Lung (tissue), 12 donors: ENCODE measurements around the gene RNASE11. TPM values are rescaled to one million over a fixed set of nuclear protein-coding genes. Genes with fewer than 3 reads are reported as not detected.
"Not testable (repeated sequence)": the region's sequence is repeated elsewhere in the genome, so short reads cannot be mapped to it uniquely, and the experiment has no call there.

ENCODE experiments used
- ATAC-seq: fragments of 200-7000 bp; cut with Tn5 transposase; one replicate; pipeline ENCODE4 v1.9.1; 2020; ENCODE audit warnings: moderate number of reproducible peaks; ENCODE audit not compliant: insufficient read depth, low FRiP score
- DNase-seq, 3 donors: peaks; one replicate each; pipeline ENCODE4 v3.0.0-alpha.2; 2013 to 2017
- H3K27ac ChIP-seq, 2 donors: one replicate each; pipeline ENCODE4 v1.5.1; 2013; ENCODE audit warnings: mild to moderate bottlenecking in 2 of 2, moderate library complexity in 2 of 2, control low read depth in 1 of 2, inconsistent platforms in 1 of 2, low read depth in 1 of 2, low read length in 1 of 2
- H3K27me3 ChIP-seq, 3 donors: one replicate each; pipeline ENCODE4 v1.5.1; 2013; ENCODE audit warnings: low read length in 2 of 3; ENCODE audit not compliant: control insufficient read depth in 3 of 3, insufficient read depth in 3 of 3
- H3K36me3 ChIP-seq, 4 donors: one replicate each; pipeline ENCODE4 v1.5.1; 2013; ENCODE audit warnings: low read length in 4 of 4, mild to moderate bottlenecking in 1 of 4, moderate library complexity in 1 of 4; ENCODE audit not compliant: control insufficient read depth in 4 of 4, insufficient read depth in 4 of 4
- H3K4me1 ChIP-seq, 5 donors: one replicate each; pipeline ENCODE4 v1.5.1; 2013; ENCODE audit warnings: low read length in 5 of 5, mild to moderate bottlenecking in 2 of 5, moderate library complexity in 1 of 5; ENCODE audit not compliant: control insufficient read depth in 5 of 5, insufficient read depth in 5 of 5
- H3K4me3 ChIP-seq: one replicate; pipeline ENCODE4 v1.5.1; 2013; ENCODE audit warnings: mild to moderate bottlenecking, control low read depth, moderate library complexity
- H3K9ac ChIP-seq, 2 donors: one replicate each; pipeline ENCODE4 v1.5.1; 2013; ENCODE audit warnings: low read length in 2 of 2, control low read depth in 1 of 2; ENCODE audit not compliant: insufficient read depth in 1 of 2
- H3K9me3 ChIP-seq, 4 donors: one replicate each; pipeline ENCODE4 v1.5.1; 2013; ENCODE audit warnings: low read length in 3 of 4, mild to moderate bottlenecking in 1 of 4, moderate library complexity in 1 of 4; ENCODE audit not compliant: control insufficient read depth in 4 of 4, insufficient read depth in 3 of 4
- WGBS, 2 donors: extraction: QIAGEN DNeasy Blood & Tissue Kit; methylation state at CpG; one replicate each; pipeline ENCODE4 v1.1.7; 2013; 5-methylcytosine and 5-hydroxymethylcytosine counted together
- polyA plus RNA-seq, 2 donors: library from polyadenylated mRNA; stranded (reverse); fragments of 200-250 nt; gene quantifications; one replicate each; pipeline ENCODE4 v1.2.1, GENCODE V29; 2013
- total RNA-seq, 2 donors: library from RNA; depleted of rRNA in 1 of 2; stranded (reverse); fragments of >200 nt in 1 of 2; gene quantifications; one replicate each; pipeline ENCODE4 v1.2.1, GENCODE V29; 2014 to 2021
- TF ChIP-seq, protein P1 (sequence below): IDR thresholded peaks from 2 replicates; pipeline ENCODE4 v1.5.1; 2012; ENCODE audit warnings: mild to moderate bottlenecking; ENCODE audit errors: control extremely low read depth, extremely low read depth
- donor health status: control.
- donor health status: control.
- donor health status: Bipolar disorder and iron deficiency.
- donor health status: healthy.
- donor health status: DM: yes; HTN: yes; CAD: no.

RNASE11 gene
- total and polyA plus RNA-seq, 4 donors: not detected

DNA sequence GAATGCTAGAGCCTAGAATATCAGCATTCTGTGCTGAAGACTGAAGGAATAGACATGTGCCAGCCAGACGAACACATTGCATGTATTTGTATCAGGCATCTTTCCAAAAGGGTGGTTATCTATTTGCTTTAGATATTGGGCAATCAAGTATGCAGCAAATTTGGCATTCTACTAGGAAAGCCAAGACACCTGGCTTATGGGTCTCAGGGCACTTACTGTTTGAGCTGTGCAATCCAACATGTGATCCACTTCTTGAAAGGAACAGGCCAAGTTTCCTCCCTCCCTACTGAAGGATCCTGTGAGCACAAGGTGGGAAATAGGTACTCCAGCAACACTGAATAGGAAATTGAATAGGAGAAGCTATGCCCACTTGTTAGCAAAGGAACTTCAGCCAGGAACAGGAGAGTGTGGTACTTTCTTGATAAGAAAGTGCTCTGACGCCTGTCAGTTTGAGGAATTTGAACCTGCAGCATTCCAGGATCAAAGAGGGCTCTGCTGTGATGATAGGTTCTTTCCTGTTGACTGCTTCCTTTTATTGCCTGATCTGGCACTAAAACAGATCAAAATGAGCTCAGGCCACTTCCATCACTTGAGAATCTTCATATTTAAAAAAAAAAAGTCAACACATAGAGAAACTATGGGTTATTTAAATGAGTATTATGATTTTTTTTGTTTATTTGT, 33.1 kb upstream of the RNASE11 start:
- H3K9me3 ChIP-seq: peaks cover 0 to 3% (median 0%) of the 10 kb centered on the region in 4 donors
- ATAC-seq (no peak), DNase-seq (no peak)
- H3K4me1 ChIP-seq: peaks cover 0 to 12% (median 0%) of the 10 kb centered on the region in 5 donors
- H3K27me3 ChIP-seq: peaks cover 0 to 42% (median 40%) of the 10 kb centered on the region in 3 donors
- TF ChIP-seq, protein P1, sequence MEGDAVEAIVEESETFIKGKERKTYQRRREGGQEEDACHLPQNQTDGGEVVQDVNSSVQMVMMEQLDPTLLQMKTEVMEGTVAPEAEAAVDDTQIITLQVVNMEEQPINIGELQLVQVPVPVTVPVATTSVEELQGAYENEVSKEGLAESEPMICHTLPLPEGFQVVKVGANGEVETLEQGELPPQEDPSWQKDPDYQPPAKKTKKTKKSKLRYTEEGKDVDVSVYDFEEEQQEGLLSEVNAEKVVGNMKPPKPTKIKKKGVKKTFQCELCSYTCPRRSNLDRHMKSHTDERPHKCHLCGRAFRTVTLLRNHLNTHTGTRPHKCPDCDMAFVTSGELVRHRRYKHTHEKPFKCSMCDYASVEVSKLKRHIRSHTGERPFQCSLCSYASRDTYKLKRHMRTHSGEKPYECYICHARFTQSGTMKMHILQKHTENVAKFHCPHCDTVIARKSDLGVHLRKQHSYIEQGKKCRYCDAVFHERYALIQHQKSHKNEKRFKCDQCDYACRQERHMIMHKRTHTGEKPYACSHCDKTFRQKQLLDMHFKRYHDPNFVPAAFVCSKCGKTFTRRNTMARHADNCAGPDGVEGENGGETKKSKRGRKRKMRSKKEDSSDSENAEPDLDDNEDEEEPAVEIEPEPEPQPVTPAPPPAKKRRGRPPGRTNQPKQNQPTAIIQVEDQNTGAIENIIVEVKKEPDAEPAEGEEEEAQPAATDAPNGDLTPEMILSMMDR: no peak
- no peak overlapping the region for H3K9ac ChIP-seq
- WGBS, 2 donors: 50 to 56% methylated on average over 2 of the region's 2 CpGs
- H3K27ac ChIP-seq: no peak overlapping the region
- H3K4me3 ChIP-seq: no peak overlapping the region
- no peaks in the 10 kb centered on the region for H3K36me3 ChIP-seq

DNA sequence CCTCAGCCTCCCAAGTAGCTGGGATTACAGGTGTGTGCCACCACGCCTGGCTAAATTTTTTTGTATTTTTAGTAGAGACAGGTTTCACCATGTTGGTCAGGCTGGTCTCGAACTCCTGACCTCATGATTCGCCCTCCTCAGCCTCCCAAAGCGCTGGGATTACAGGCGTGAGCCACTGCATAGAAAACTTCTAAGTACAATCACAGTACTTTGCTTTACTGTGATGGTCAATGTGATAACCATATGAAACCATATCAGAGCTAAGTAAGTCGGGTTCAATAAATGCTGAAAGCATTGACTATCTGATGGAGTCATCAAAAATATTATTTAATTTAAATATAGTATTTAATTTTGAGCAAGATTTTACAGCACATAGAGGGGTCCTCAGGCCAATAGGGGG, 31.9 kb upstream of the RNASE11 start:
- DNase-seq, H3K4me3 ChIP-seq, H3K27ac ChIP-seq, H3K9ac ChIP-seq, H3K4me1 ChIP-seq, ATAC-seq, H3K9me3 ChIP-seq, H3K36me3 ChIP-seq: not testable (repeated sequence)
- H3K27me3 ChIP-seq: peaks cover 0 to 34% (median 29%) of the 10 kb centered on the region in 3 donors
- WGBS, 2 donors: 91 to 99% methylated on average over 6 of the region's 6 CpGs

DNA sequence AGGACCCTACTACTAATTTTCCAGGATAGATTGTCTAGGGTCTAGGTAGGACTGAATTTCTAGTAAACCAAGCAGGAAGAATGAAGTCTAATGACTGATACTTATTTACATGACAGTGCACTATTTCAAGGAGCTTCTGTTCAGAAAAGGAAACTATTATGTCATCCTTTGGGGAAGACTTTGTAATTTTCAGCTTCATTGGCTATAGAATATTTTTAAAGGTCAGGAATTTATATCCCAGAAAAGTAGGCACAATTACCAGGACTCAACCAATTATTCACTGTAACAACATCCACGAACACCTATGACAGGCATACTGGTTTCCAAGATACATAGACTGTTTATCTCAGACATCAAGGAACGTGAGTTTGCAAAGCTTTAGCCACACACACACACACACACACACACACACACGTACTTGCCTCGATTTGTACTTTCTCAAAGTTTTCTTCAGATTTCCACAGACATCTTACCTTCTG, 30.5 kb upstream of the RNASE11 start:
- 34 to 47% methylated on average over 4 of the region's 4 CpGs for WGBS, 2 donors
- Histone ChIP-seq H3K36me3 (no peaks in the 10 kb centered on the region), H3K4me3 (no peak overlapping the region), H3K27ac (no peak overlapping the region), H3K27me3 (peaks cover 0 to 20% (median 16%) of the 10 kb centered on the region in 3 donors), H3K4me1 (peaks cover 0 to 12% (median 3%) of the 10 kb centered on the region in 5 donors), H3K9me3 (no peaks in the 10 kb centered on the region), H3K9ac (no peak overlapping the region)
- TF ChIP-seq, protein P1: no peak
- ATAC-seq (no peak), DNase-seq (no peak)

DNA sequence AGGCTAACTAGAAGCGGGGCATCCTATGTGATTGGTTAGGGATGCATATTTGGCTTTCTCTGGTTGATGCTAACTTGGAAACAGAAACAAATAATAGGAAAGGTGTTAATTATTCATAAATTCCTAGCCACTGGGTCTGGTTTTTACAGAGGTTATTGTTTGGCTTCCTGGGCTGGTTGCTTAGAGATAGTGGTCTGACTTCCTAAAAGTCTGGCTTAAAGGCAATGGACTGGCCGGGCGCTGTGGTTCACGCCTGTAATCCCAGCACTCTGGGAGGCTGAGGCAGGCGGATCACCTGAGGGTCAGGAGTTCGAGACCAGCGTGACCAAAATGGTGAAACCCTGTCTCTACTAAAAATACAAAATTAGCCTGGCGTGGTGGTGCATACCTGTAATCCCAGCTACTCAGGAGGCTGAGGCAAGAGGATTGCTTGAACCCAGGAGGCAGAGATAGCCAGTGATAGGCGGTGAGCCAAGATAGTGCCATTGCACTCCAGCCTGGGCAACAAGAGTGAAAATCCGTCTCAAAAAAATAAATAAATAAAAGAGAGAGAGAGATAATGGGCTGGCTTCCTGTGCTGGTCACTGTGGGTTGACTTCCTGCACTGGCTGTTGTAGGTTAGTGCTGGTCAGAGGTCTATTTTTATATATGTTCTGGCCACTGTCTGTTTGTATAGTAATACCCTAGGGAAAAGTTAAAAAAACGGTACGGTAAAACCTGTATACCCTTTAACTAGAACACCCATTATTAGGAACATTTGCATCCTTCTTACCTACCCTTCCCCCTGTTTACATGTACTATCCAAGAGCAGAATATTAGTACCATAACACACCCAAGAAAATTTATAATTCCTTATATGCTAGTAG, 29.6 kb upstream of the RNASE11 start:
- WGBS, 2 donors: 82 to 83% methylated on average over 12 of the region's 12 CpGs
- ATAC-seq (no peak), DNase-seq (no peak)
- peaks cover 0 to 15% (median 6%) of the 10 kb centered on the region in 3 donors for H3K27me3 ChIP-seq
- peaks cover 0 to 13% (median 0%) of the 10 kb centered on the region in 5 donors for H3K4me1 ChIP-seq
- no peak overlapping the region for H3K27ac ChIP-seq
- H3K9me3 ChIP-seq: no peaks in the 10 kb centered on the region
- TF ChIP-seq, protein P1: no peak
- no peak overlapping the region for H3K9ac ChIP-seq
- H3K36me3 ChIP-seq: no peaks in the 10 kb centered on the region
- no peak overlapping the region for H3K4me3 ChIP-seq
